ENCODE results near the gene CDCA8.
A peak's percentile ranks its signal among the peaks of the same experiment; 100 is the strongest.
"Not testable (repeated sequence)": the region's sequence is repeated elsewhere in the genome, so short reads cannot be mapped to it uniquely, and the experiment has no call there.

CDCA8 gene

DNA sequence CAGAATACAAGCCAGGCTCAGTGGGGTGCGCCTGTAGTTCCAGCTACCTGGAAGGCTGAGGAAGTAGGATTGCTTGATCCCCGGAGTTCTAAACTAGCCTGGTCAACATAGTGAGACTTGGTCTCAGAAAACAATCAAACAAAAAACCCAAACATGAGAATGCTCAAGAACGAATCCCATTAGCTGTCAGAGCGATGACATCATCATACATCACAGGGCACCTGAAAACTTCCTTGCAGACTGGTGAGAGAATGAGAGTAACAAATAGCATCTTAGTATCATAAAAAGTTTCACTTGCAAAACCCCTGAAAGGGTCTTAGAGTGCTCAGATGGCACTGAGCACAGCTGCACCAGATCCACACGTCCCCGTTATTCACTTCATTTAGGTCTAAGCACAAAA is 21.1 kb upstream of the CDCA8 start:
- in situ Hi-C loops (cut with MboI; ENCODE audit: low pct_unique_long_range_greater_than_20kb, low sequenced_read_pairs) = no loop called here
- DNase-seq = no peak

DNA sequence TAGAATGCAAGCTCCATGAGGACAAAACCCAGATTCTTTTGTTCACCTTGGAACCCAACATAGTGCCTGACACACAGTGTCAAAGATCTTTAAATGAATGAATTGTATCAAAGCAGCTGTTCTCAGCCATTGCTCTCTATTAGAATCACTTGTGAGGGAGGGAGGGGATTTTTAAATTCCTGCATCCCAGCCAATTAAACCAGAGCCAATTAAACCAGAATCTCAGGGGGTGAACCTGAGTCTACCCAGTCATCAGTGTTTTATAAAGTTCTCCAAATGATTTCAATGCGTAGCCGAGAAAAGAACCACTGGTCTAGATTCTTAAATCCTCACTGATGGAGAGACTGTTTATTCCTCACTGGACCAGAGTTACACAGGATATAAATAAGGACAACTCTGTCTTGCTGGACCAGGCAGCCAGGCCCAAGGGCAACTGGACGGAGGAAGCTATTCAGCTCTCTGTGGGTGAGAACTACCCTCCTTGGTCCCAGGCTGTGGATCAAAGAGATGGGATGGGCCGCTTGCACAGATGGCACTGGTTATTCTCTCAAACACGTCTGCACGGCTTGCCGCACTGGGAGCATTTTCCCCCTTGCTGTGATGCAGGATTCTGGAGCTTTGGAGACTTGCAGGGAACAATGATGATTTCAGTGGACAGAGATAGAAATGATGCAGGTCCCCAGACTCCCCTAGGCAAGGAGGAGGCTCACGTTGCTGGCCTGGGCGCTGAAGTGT is 20.0 kb upstream of the CDCA8 start:
- in situ Hi-C loops (cut with MboI; ENCODE audit: low pct_unique_long_range_greater_than_20kb, low sequenced_read_pairs) = no loop called here
- DNase-seq = no peak

DNA sequence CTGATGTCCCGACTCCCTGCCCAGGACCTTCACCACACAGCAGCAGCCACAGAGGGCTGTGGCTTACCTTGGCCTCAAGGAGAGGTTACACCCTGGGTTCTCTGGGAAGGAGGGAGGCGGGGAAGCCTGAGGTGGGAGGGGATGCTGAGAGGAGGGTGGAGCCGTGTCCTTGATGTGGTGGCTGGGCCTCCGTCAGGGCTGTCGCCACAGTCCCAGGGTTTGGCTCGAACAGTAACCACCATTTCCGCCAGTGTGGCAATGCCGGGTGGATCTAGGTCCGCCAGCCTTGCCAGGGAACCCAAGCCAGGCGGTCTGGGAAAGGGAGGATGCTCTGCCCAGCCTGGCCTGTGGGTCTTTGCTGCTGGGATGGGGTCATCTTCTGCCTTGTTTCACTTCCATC is 18.4 kb upstream of the CDCA8 start:
- in situ Hi-C loops (cut with MboI; ENCODE audit: low pct_unique_long_range_greater_than_20kb, low sequenced_read_pairs) = no loop called here
- DNase-seq = no peak

DNA sequence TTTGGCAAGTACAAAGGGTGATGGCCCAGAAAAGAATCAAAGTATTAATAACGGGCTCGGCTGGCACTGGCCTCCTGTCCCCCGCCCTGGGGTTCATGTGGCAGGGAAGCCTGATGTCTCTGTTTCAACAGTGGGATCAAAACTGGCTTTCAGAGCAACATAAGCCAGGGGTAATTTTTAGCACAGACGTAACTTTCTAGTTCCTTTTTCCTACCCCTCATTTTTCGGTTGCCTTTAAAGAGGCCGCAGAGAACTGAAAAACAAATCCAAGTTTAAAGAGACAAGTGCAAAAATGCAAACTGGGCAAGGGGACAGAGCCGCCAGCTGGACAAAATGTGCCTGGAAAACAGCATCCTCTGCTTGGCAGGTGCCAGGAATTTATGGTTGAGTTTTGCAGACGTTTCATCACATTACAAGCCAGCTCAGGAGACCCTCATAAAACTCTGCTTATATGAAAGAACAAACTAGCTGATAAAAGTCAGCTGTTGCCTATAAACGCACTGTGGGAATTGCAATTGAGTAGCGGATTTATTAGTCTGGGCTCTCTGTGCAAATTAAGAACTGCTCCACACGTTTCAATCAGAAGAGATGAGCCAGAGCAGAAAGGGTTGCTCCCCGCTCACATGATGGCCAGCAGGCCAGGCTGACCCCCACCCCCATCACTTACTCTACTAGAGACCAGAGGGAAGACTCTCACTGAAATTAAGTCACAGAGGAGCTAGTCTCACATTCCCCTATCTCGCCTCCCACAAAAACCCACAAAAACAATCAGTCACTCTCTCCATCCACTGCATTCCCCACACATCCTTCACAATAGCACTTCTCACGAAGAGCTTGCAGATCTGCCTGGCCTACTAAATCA is 15.8 kb upstream of the CDCA8 start:
- no peak for DNase-seq
- in situ Hi-C loops (cut with MboI; ENCODE audit: low pct_unique_long_range_greater_than_20kb, low sequenced_read_pairs) = no loop called here

DNA sequence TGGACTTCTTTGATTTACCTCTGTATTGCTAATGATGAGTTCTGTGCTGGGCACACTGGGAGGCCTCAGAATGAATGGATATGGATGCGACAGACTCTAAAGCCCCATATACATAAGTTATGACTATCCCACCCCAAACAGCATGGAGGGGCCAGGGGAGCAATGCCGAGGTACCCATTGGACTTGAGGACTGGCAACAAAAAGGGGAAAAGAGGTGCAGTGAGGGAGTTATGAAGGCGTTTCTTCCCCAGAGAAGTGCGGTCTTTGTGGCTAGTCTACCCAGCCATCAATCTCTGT is 15.2 kb upstream of the CDCA8 start:
- no peak for DNase-seq
- in situ Hi-C loops (cut with MboI; ENCODE audit: low pct_unique_long_range_greater_than_20kb, low sequenced_read_pairs) = no loop called here

DNA sequence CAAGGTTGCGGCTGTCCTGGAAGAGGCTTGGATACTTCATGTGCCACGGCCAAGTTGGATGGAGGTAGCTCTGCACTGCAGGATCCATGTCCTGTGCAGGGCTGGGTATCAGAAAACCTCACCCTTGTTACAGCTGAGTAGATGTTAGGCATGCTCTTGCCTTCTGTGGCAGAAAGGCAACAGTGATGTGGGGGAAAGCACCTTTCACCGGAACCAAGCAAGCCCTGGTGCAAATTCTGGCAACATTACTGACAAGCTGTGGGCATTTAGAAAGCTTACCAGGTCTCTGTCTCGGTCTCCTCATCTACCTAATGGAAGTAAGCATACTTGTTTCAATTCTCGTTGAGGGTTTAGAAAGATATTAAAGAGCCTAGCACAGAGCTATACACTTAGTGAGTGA is 14.5 kb upstream of the CDCA8 start:
- in situ Hi-C loops (cut with MboI; ENCODE audit: low pct_unique_long_range_greater_than_20kb, low sequenced_read_pairs) = no loop called here

DNA sequence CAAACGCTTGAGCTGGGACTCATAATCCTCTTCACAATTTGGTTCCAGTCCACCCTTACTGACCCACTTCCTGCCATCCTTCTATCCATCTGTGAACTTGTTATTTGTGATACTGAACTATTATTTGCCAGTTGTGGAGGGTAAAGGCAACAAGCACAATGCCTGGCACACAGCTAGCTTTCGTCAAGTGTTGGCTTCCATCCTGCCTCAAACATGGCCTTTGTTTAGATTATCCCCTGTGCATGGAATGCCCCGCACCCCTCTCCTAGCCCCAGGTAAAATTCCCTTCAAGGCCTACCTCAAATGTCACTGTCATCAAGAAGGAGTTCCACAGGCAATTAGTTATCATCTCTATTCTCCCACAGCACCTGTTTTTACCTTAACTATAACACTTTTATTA is 11.4 kb upstream of the CDCA8 start:
- in situ Hi-C loops (cut with MboI; ENCODE audit: low pct_unique_long_range_greater_than_20kb, low sequenced_read_pairs) = no loop called here
- no peak for DNase-seq

More for the DNA sequence above, 14.5 kb upstream of the CDCA8 start:
- no peak for DNase-seq

DNA sequence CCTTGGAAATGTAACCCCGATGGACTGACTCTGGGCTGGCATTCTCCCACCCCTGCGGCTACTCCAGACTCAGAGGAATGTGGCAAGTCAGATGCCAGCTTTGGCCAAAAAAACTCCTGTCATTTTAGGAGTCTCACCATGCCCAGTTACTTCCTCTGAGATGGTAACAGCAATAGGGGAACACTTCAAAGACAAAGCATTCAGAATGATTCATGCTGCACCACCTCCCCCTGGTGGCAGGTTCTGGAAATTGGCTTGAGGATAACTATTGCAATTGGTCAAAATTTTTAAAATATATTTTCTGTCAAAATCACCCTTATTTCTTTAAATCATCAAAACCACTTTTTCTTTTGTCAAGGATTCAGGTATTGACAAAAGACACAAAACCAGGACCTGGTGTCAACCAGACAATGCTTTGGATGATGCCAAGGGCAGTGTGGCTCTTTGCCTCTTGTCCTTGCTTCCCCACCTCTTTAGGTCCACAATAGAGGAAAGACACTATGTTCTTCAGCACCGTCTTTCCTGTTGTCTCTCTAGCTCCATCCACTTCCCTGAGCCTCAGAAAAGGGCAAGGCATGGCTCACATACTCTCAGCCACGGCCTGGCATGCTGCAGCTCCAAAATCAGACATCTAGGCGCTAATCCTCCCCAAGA is 9.9 kb upstream of the CDCA8 start:
- DNase-seq = peak; percentile 73
- in situ Hi-C loops (cut with MboI; ENCODE audit: low pct_unique_long_range_greater_than_20kb, low sequenced_read_pairs) = no loop called here

DNA sequence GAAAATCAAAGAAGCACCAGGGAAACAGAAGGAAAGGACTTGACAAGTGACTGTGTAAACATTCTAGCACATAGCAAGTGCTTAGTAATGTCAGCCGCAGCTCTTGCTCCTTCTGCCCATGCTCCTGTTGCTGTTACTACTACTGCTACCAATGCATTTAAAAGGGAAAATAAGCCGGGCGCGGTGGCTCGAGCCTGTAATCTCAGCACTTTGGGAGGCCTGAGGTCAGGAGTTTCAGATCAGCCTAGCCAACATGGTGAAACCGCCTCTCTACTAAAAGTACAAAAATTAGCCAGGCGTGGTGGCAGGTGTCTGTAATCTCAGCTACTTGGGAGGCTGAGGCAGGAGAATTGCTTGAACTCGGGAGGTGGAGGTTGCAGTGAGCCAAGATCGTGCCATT is 8.1 kb upstream of the CDCA8 start:
- DNase-seq; in situ Hi-C loops (cut with MboI; ENCODE audit: low pct_unique_long_range_greater_than_20kb, low sequenced_read_pairs): not testable (repeated sequence)

DNA sequence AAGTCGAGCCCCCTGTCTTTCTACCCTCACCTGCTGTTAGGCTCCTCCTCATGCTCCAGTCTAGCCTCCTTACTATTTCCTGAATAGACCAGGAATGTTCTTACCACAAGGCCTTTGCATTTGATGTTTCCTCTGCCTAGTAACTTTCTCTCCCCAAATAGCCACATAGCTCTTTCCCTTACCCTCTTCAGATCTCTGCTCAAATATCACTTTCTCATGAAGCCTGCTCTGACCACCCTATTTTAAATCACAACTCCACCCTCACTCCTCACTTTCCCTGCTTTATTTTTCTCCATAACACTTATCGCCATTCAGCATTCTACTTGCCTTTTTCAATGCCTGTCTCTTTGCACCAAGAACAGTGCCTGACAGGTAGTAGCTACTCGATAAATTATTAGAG is 6.6 kb upstream of the CDCA8 start:
- in situ Hi-C loops (cut with MboI; ENCODE audit: low pct_unique_long_range_greater_than_20kb, low sequenced_read_pairs) = no loop called here
- DNase-seq = no peak

DNA sequence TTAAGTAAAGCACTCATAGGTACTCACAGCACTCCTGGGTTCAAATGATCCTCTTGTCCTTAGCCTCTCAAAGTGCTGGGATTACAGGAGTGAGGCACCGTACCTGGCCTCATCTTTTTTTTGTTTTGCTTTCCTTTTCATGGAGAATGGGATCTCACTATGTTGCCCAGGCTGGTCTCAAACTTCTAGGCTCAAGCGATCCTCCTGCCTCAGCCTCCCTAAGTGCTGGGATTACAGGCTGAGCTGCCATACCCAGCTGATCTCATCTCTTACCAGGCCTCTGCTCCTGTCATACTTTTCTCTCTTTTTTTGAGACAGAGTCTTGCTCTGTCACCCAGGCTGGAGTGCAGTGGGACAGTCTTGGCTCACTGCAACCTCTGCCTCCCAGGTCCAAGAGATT is 4.6 kb upstream of the CDCA8 start:
- in situ Hi-C loops (cut with MboI; ENCODE audit: low pct_unique_long_range_greater_than_20kb, low sequenced_read_pairs); DNase-seq: not testable (repeated sequence)

DNA sequence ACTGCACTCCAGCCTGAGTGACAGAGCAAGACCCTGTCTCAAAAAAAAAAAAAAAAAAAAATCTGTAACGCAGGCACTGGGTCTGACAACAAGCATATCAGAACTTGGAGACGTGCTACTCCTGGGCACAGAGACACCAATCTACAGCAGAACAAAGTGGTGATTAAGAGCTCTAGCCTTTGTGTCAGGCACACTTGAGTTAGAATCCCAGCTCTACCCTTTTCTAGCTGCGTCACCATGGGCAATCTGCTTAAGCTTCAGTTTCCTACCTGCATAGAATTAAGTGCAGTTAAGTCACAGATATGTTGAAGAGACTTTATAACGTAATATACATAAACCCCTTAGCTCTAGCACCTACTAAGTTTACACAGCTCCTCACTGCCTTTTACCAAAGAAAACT is 3.4 kb upstream of the CDCA8 start:
- in situ Hi-C loops (cut with MboI; ENCODE audit: low pct_unique_long_range_greater_than_20kb, low sequenced_read_pairs) = no loop called here
- no peak for DNase-seq

DNA sequence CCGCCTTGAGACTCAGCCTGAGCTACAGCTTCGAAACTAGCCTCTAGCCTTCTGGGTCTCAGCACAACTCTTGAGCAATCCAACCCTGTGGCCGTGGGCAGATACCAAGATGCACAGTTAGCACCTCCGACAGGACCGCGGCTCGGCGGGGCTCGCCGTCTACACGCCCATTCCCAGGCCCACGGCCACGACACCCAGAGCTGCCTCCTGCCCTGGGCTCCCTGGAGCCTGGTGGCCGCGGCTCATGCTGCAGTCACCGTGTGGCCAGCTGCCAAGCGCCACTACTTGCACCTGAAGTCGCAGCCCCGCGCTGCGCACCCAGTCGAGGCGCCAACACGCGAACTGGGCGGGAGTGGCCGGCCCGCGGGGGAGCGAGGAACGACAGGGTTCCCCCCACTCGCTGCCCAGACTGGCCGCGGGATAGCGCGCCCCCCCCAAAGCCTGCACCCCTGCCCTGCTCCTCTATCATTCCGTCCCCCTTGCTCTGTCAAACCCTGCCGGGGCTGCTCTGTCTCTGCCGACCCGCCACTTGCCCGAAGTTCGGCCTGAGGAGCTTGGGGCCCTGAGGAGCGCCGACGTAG is 729 bp upstream of the CDCA8 start:
- in situ Hi-C loops (cut with MboI; ENCODE audit: low pct_unique_long_range_greater_than_20kb, low sequenced_read_pairs) = no loop called here
- DNase-seq = peak; percentile 38

DNA sequence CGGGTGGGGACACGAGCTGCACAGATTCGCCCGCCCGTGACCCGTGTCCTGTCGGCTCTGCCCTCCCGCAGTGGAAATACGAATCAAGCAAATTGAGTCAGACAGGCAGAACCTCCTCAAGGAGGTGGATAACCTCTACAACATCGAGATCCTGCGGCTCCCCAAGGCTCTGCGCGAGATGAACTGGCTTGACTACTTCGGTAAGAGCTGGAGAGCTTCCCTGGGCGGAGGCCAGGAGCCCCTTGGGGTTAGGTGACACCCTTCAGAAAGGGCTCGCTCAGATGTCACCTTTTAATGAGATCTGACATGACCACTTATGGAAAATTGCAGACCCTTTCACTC is 489 bp downstream of the CDCA8 start:
- in situ Hi-C loops (cut with MboI; ENCODE audit: low pct_unique_long_range_greater_than_20kb, low sequenced_read_pairs) = no loop called here
- no peak for DNase-seq

DNA sequence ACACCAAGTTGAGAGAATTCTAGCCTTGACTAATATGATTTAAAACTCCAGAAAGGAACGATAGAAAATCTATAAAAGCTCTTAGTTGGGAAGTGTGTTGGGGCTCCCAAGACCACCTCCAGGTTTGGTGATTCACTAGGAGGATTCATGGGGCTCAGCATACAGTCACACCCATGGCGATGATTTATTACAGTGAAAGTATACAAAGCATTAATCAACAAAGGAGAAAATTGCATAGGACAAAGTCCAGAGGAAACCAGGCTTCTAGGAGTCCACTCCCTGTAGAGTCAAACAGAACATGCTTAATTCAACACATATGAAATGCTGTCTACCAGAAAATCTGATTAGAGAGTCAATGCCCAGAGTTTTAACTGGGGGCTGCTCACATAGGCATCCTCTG is 4.8 kb downstream of the CDCA8 start:
- in situ Hi-C loops (cut with MboI; ENCODE audit: low pct_unique_long_range_greater_than_20kb, low sequenced_read_pairs) = no loop called here
- DNase-seq = no peak

DNA sequence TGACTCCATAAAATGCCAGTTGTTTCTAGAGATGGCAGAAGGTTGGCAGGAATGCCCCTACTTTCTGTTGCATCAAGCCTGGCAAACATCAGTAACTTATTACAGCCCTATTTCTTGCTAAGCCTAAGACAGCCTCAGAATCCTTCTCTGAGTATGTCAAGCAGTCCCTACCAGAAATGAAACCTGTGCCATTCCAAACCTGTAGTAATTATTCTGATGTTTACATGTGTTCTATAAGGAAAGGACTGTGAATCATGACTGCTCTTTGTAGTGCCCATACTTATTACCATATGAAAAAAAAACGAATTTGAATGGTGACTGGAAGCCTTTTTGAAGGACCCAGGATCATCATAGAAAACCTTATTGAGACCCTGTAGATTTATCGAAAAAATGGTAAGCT is 5.4 kb downstream of the CDCA8 start:
- in situ Hi-C loops (cut with MboI; ENCODE audit: low pct_unique_long_range_greater_than_20kb, low sequenced_read_pairs) = no loop called here
- DNase-seq = no peak

DNA sequence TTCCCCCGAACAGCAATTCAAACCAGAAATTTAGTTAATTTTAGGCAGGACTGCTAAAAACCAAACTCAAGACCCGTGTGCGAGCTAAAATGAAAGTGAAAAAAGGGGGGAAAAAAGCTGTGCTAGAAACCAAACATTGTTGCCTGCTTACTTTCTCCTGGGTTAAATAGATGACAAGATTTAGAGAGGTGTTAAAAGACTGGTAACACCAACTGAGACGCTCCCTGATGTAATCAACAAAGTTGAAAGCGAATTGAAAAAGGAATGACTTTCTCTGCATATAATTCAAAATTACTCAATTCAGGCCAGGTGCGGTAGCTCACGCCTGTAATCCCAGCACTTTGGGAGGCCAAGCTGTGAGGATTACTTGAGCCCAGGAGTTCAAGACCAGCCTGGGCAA is 6.8 kb downstream of the CDCA8 start:
- no peak for DNase-seq
- in situ Hi-C loops (cut with MboI; ENCODE audit: low pct_unique_long_range_greater_than_20kb, low sequenced_read_pairs) = no loop called here

DNA sequence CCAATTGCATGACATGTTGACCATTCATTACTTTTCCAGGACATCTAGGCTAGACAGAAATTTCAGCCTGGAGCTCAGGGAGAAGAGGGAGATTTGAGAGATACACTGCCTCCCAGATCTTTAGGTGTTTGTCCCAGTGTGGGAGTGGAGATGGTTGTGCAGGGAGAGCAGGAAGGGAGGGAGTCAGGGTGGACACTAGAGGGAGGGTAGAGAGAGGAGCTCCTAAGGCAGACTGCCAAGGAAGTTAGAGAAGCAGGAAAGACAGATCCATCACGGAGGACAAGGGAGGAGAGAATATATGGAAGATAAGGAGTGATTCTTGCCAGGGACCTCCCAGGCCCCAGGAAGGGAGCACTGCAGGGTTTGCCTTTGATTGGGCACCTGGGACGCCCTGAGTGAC is 8.7 kb downstream of the CDCA8 start:
- DNase-seq = no peak
- in situ Hi-C loops (cut with MboI; ENCODE audit: low pct_unique_long_range_greater_than_20kb, low sequenced_read_pairs) = no loop called here

DNA sequence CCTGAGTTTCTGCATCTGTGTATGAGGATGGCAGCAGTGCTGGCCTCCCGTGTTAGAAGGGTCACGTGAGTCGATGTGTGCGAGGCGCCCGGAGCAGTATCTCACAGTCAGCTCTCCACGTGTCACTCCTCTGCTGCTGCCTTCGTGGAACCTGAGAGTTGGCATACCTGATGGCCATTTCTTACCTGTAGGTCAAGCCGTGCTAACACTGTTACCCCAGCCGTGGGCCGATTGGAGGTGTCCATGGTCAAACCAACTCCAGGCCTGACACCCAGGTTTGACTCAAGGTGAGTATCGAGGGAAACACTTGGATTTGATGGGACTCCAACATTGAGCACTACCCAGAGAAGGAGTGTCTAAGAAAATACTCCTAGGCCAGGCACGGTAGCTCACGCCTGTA is 10.7 kb downstream of the CDCA8 start:
- no peak for DNase-seq
- in situ Hi-C loops (cut with MboI; ENCODE audit: low pct_unique_long_range_greater_than_20kb, low sequenced_read_pairs) = no loop called here

DNA sequence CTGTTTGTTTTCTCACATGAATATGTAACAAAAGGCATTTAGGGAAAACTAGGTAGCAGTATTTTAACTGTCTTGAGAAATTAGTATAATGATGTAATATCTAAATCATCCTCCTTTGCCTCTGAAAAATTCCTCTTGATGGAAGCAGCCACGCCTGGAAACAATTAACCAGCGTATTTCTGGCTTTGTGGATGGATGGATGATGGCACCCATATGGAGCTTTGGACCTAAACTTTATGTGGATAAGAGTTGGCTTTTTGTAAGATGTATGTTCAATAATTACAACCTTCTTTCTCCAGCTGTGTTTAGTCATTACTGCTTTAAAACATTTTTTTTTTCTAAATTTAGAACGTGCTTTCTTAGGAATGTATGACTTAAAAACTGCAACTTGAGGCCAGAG is 12.7 kb downstream of the CDCA8 start:
- in situ Hi-C loops (cut with MboI; ENCODE audit: low pct_unique_long_range_greater_than_20kb, low sequenced_read_pairs) = no loop called here
- no peak for DNase-seq

All from KBM-7 (cell line).